GM18858 (cell line): ENCODE data around the gene WNK4.

ENCODE experiments used
- ATAC-seq: cut with Tn5 transposase; IDR thresholded peaks from one replicate; pipeline ENCODE4 v1.9.1; 2021; ENCODE audit not compliant: unreplicated experiment

WNK4 gene

DNA sequence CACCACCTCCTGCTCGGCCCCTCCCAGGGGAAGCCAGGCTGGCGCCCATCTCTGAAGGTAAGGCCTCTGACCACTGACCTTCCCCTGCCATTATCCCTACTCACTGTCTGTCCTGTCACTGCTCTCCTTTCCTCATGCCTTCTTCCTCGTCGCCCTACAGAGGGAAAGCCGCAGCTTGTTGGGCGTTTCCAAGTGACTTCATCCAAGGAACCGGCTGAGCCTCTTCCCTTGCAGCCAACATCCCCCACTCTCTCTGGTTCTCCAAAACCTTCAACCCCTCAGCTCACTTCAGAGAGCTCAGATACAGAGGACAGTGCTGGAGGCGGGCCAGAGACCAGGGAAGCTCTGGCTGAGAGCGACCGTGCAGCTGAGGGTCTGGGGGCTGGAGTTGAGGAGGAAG lies 15.1 kb downstream of the WNK4 start:
- no peak for ATAC-seq

DNA sequence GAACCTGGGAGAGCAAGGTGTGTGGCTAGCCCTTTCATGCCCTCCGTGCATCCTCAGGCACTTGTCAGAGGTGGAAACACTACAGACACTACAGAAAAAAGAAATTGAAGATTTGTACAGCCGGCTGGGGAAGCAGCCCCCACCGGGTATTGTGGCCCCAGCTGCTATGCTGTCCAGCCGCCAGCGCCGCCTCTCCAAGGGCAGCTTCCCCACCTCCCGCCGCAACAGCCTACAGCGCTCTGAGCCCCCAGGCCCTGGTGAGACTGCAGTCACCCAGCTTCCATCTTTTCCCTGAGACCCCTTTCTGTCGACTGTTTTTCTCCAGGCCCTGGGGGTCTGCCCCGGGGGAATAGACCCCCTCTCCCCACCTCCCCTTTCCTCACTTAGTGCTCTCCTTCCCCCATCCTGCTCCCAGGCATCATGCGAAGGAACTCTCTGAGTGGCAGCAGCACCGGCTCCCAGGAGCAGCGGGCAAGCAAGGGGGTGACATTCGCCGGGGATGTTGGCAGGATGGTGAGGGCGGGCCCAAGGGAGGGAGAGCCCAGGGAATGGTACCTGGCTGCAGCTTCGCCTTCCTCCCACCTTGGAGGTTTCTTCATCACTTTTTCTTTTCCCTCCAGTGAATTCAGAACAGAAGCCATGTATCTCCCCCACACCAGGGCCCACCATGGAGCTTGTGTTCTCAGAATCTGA lies 15.8 kb downstream of the WNK4 start:
- ATAC-seq: no peak

DNA sequence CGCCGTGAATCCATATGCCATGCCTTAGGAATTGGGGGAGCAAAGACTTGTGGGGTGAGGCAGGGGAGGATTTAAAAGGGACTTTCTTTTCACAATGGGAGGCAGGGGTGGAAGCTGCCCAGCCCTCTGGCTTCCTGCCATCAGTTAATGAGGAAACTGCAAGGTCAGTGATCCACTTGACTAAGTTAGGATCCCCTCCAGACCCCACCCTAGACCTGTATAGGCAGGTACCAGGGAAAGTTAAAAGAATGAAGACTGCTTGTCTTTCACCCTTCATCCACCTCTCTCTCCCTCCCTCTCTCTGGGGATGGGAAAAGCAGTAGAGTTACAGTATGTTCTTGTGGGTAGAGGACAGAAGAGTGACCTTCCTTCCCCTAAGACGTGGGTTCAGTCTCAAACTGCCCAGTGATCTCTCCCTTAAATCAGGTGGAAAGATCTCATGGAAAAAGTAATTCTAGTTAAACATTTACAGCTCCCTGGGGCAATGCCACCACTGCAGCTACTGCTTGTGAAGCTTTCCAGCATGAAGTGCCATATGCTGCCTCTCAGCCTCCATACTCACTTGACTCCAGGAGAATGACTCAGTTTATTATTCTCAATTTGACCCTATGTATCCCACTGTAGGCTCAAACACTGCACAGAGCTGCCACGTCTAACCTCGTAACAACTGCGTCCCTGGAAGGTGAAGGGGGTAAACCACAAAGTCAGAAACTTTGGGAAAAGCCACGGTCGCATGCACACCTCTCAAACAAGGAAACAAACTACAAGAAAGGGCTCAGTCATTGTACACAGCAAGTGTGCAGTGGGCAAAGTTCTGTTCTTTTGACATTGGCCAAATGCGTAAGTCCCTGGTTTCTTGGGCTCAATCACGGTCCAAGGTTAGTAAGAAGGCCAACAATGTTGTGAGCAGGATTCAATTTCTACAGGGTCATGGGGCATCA lies 16.9 kb downstream of the WNK4 start:
- ATAC-seq: no peak

DNA sequence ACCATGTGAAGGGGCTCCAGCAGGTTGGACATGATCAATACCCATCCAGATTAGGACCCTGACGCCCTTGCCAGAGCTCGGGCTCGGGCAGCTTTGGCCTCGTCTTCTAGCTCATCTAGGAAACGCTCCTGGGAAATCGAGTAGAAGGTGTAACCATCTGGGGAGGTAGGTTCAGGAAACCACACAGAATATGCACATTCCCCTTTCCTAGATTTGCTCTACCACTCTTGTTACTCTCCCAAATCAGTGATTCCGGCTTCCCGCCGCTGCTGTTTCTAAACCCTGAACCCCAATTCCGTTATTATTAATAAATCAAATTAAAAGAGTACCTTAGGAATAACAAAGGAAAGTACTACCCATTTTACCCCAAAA lies 17.6 kb downstream of the WNK4 start:
- no peak for ATAC-seq

DNA sequence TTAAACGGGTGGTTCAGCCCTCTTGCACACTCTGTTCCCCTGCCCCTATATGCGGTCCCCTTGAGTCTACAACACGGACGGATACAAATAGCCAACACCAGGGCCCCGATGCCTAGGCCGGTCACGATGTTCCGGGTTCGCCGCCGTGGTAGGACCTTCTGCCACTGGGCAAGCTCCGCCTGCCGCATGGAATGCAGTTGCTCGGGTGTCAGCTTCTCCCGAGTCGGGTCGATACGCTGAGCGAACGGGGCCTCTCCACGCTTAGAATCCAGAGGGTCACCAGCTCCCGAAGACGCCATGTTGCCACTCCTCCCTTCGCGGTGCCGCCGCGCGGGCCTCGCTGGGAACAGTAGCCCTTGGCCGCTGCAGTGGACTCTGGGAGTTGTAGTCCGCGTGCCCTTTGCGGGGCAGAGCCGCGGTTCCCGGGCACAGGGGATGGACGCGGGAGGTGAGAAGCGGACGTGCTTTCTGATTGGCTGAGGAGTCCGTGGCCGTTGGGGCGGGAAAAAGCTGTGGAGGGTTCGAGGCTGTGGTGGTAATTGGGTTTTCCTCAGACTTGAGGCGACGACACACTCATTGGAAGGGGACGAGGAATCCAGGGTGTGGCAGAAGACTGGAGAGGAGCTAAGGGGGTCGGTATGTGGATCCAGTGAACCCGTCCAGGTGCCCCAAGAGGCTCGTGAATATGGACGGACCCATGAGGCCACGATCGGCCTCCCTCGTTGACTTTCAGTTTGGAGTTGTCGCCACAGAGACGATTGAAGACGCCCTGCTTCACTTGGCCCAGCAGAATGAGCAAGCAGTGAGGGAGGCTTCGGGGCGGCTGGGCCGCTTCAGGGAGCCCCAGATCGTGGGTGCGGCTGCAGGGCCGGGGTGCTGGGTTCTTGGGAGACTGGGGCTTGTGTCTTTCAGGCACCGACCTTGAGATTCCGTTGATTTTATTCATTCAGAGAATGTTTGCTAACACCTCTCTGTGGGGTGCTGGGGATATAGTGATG lies 18.3 kb downstream of the WNK4 start, which contains the start of the genes CNTD1 and COA3:
Gene CNTD1, plus strand, starts transcription at position 479 of the 998 bp plus-strand sequence. Its CDS starts 207 bp downstream, at position 686.
Gene COA3, minus strand, starts transcription at position 322 of the 998 bp plus-strand sequence. Its CDS starts 23 bp downstream, at position 299.
- ATAC-seq: peak; percentile 53

DNA sequence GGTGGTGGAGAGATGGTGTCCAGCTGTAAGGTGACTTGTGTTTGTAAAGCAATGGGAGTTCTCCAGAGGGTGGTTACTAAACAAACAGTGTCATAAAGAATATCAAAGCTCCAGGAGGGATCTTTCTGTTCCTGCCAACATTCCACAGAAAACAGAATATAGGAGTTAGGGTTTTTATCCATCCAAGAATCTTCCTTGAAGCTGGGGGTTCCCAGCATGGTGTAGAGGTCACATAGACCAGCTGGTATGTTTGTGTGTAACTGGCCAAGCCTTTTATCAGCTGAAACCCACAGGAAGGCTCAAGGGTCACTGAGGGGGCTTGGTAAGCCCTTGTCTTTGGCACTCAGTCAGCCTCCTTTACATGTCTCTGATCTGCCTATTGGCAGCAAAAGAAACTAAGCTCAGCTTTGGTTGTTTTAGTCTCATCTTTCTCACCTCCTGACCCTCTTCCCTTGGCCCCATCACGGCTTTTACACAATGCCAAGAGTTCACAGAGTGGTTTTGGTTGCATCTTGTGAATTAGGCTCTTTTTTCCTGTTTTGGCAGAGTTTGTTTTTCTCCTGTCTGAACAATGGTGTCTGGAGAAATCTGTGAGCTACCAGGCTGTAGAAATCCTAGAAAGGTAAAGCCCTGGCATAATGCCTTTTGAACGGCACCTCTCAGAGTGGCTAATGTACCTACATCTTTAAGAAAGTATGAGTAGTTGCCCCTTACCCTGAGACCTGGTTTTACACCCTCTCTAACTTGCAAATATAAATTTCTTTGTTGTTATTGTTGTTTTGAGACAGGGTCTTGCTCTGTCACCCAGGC lies 22.9 kb downstream of the WNK4 start:
- ATAC-seq: no peak

DNA sequence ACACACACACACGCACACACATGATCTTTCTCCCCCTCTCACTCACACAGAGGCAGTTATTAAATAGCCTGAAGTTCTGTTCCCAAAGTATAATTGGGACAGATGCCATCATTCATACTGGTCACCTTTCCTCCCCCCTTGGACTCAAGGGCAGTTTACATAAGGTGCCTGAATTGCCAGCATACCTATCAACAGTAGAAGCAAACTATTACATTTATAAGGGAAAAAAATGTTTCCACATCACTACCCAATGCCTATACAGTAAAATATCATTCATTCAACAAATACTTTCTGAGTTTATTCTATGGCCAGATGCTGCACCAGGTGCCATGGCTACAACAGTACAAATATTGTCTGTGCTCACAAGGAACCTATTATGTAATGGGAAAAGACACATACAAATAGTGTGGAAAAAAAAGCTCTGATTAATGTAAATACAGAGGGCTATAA lies 24.5 kb downstream of the WNK4 start:
- no peak for ATAC-seq

DNA sequence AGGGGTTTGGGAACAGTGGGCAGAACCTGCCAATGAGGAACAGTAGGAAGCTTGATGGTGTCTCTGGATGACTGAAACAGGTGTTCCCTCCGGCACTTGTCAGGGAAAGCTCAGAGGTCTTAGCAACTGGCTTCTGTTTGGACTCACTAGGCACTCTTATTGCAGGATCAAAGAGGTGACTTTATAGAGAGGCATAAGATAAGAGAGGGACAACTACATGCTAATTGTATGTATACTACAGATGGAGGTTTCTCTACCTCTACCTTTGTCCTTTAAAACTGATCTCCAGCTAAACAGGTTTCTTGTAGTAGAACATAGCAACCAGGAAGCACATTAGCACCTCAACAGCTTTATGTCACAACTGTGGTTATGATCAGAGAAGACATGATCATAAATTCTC lies 25.8 kb downstream of the WNK4 start:
- no peak for ATAC-seq

DNA sequence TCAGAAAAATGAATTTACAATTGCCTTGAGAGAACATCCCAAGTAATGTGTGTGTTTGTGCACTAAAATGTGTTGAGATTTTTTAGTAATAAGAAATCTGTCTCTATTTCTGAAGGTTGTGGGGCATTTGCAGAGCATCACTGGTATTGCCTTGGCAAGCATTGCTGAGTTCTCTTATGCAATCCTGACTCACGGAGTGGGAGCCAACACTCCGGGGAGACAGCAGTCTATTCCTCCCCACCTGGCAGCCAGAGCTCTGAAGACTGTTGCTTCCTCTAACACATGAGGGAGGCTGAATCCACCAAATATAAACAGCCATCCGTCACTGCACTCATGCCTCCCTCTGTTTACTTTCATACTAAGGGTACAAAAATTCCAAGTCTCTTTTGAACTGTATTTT lies 28.8 kb downstream of the WNK4 start:
- no peak for ATAC-seq

DNA sequence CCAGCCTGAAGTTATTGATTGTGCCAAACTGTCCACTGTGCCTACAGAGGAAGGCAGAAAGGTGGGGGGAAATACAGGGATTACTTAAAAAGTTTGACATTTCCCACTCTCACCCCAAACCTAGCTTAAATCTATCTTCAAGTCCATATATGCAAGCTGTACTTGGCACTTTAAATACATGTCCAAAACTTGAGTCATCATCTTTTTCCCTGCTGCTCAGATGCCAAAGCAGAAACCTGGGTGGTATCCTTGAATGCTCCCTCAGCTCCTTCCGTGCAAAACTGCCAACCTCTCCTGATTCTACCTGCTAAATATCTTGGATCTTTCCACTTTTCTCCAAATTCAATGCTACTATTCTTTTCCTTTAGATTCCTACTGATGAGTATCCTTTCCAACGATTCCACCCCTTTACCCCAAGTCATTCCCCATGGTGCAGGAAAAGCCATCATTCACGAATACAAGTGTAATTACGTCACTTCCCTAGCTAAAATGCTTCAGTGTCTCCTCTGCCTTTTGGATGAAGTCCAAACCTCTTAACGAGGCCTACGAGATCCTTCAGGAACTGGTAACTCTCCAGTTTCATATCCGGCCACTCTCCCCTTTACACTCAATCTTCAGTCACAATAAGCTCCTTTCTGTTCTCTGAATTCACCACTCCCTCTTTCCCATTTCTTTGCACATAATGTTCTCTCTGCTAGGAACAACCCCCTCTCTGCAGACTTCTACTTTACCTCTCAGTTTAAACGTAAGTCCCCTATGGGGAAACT lies 34.4 kb downstream of the WNK4 start:
- no peak for ATAC-seq

DNA sequence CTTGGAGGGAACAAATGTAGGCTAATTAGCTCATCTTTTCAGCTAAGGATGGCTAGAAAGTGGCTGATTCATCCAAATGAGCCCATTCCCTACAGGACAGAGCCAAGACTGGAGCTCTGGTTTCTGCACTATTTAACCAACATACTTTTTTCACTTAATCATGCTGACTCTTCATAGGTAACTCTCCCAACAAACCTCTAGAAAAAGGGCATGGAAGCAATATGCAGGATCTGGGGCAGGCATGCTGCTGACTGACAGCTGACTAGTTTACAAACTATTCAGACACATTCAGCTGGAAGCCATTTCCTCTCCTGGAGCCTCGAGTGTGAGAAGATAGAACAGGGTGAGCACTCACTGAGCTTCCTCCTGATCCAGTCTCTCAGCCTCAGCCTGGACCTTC lies 37.5 kb downstream of the WNK4 start:
- ATAC-seq: no peak

DNA sequence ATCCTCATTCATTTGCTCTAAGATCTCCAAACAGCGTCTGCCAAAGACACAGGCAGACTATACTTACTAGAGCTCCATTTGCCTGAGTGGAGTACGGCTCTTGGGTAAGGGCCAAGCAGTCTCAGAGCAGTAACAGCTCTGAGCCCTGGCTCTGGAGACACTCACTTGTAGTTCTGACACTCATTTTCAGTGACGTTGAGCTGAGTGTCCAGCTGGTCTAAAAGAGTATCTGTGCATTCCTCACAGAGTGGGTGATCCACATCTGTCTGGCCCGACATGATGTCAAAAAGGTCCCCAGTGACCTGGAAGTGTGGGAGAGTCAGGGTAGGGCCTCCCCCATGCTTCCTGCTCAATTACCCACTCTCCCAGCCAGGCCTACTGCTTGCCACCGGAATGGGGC lies 38.0 kb downstream of the WNK4 start:
- no peak for ATAC-seq

DNA sequence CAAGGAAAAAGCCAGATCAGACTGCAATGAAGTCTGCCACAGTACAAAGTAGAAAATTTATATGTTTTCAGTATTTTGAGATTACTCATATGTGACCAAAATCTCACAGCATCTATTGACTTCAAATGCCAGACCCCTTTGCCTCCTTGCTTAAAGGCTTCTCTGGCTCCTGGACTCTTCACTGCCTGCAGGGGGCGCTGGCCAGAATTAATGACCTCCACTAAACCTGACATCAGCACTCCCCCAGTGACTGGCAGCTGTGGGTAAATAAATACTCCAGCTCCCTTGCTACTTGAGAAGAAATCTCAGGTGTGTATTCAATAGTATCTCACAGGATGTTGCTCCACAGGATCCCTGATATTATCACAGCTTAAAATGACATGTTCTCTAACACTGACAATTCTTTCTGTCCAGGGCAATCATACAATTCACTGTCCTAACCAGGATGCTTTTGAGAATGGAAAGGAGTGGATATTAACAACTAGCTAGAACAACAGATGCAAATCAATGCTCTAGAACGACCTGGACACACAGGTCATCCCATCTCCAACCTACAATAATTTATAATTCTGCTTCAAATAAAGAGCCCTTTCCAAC lies 39.6 kb downstream of the WNK4 start:
- no peak for ATAC-seq

DNA sequence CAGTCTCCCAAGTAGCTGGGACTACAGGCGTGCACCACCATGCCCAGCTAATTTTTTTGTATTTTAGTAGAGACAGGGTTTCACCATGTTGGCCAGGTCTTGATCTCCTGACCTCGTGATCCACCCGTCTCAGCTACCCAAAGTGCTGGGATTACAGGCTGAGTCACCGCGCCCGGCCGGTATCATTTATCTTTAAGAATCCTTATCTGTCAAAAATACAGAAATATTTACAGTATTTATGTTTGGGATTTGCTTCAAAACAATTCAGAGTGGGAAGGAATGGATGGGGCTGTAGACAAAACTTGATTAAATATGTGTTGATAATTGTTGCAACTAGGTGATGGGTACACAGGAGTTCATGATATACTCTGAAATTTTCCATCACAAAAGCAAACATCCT lies 40.8 kb downstream of the WNK4 start:
- ATAC-seq: no peak

DNA sequence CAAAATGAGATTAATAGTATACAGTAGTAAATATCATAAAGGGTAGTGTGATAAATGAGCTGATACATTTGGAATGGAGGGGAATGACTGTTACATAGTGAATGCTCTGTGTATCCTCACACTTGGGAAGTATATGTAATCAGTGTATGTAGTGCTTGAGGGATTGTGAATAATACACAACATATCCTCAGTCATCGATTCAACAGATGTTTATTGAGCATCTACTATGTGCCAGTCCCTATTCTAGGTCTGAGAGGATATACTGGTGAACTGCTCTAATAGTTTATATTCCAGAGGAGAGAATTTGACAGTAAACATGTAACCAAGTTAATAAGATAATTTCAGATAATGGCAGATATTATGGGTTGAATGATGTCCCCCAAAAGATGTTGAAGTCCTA lies 47.1 kb downstream of the WNK4 start:
- ATAC-seq: no peak

DNA sequence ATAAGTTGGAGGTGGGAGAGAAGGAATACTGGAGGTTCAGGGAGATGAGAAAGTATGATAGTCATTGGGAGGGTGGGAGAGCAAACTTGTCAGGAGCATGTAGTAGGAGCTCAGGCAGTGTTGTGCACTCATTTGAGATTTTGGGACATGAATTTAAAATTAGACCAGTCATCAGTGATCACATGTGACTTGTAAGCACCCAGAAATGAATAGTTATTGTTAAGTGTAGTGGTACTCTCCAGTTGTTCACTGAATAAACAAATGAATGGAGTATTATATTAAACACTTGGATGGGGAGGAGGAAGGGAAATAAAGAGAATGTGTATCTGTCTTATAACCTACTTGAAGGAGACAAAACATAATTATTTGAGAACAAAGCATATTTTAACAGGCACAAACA lies 50.6 kb downstream of the WNK4 start:
- ATAC-seq: no peak

DNA sequence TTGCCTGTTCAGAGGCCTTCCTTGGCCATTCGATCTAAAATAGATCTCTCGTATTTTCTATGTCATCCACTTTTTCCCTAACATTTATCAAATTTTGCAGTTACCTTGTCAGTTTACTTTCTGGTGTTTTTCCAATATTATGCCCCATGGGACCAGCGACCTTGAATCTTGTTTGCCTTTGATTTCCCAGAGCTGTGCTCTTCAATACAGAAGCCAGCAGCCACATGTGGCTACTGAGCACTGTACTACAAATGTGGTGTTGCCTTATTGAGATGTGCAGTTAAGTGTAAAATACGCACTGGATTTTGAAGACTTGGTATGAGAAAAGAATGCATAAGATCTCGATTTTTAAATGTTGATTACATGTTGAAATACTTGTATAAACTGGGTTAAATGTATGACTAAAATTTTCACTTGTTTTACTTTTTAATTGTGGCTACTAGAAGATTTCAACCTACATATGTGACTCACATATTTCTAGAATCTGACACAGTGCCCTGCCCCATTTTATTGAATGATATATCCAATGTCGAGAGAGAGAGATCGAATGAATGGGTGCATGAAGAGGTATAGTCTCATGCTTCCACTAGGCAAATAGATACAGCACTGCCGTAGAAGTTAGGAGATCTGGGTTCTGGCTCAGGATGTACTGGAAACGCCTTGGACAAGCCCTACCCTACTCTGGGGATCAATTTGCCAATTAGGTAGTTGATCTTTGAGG lies 52.0 kb downstream of the WNK4 start:
- ATAC-seq: no peak
